SK-N-MC (cell line): ENCODE data around the gene ANGPTL8.

Source experiments
- DNase-seq: peaks from one replicate; pipeline ENCODE4 v3.0.0-alpha.2; 2011; ENCODE audit warnings: low read depth, low spot score
- H3K27ac ChIP-seq: fragments of 200-600 bp; sonication (generic); 2 replicates; pipeline ENCODE4 v1.5.1; 2016; ENCODE audit warnings: mixed run types
- H3K36me3 ChIP-seq: fragments of 200-600 bp; sonication (generic); 2 replicates; pipeline ENCODE4 v1.6.1; 2017; ENCODE audit warnings: antibody characterized with exemption, low read length, mixed read lengths; ENCODE audit not compliant: insufficient read depth
- H3K4me3 ChIP-seq: fragments of 200-600 bp; sonication (generic); 2 replicates; pipeline ENCODE4 v1.5.1; 2016
- H3K9ac ChIP-seq: fragments of 200-600 bp; sonication (generic); 2 replicates; pipeline ENCODE4 v1.8.0; 2017; ENCODE audit warnings: mixed run types, mixed read lengths; ENCODE audit not compliant: insufficient read length
- H3K9me3 ChIP-seq: fragments of 200-600 bp; sonication (generic); 2 replicates; pipeline ENCODE4 v1.6.1; 2017; ENCODE audit warnings: low read depth, mild to moderate bottlenecking, antibody characterized with exemption, low read length, moderate library complexity, mixed read lengths
- EZH2 ChIP-seq: fragments of 200-600 bp; sonication (generic); IDR thresholded peaks from one replicate; pipeline ENCODE4 v1.6.1; 2017; ENCODE audit warnings: antibody characterized with exemption
- FOXP2 ChIP-seq: optimal IDR thresholded peaks from 2 replicates; pipeline ENCODE3; 2011; ENCODE audit warnings: mild to moderate bottlenecking, moderate library complexity; ENCODE audit not compliant: insufficient read depth; ENCODE audit errors: extremely low read length, control extremely low read depth
- POLR2AphosphoS5 ChIP-seq: IDR thresholded peaks from 2 replicates; pipeline ENCODE4 v1.6.1; 2012; ENCODE audit warnings: mild to moderate bottlenecking, low read depth, low read length, borderline replicate concordance

ANGPTL8 gene

GRCh38 chr19:11268783-11269267 is 29.4 kb downstream of the ANGPTL8 start:
- no peak for DNase-seq
- Histone ChIP-seq H3K4me3 (no peak overlapping the region), H3K9ac (no peak overlapping the region), H3K27ac (no peak overlapping the region), H3K36me3 (no peaks in the 10 kb centered on the region), H3K9me3 (no peaks in the 10 kb centered on the region)
- TF ChIP-seq FOXP2 (no peak), POLR2AphosphoS5 (no peak), EZH2 (no peak)

- TF ChIP-seq FOXP2 (no peak), EZH2 (no peak), POLR2AphosphoS5 (no peak)
- no peak overlapping the region for H3K27ac ChIP-seq
- no peak overlapping the region for H3K9ac ChIP-seq
- no peak overlapping the region for H3K4me3 ChIP-seq
- H3K36me3 ChIP-seq, result no peaks in the 10 kb centered on the region
- no peaks in the 10 kb centered on the region for H3K9me3 ChIP-seq
- no peak for DNase-seq
These were observed 30.0 kb downstream of the ANGPTL8 start for GRCh38 chr19:11269408-11269807.

GRCh38 chr19:11273296-11273695 is 33.9 kb downstream of the ANGPTL8 start:
- H3K36me3 ChIP-seq, result no peaks in the 10 kb centered on the region
- H3K27ac ChIP-seq, result no peak overlapping the region
- H3K9me3 ChIP-seq, result no peaks in the 10 kb centered on the region
- no peak overlapping the region for H3K9ac ChIP-seq
- no peak overlapping the region for H3K4me3 ChIP-seq
- TF ChIP-seq POLR2AphosphoS5 (no peak), FOXP2 (no peak), EZH2 (no peak)
- no peak for DNase-seq

GRCh38 chr19:11273989-11274388 is 34.6 kb downstream of the ANGPTL8 start:
- TF ChIP-seq EZH2 (no peak), FOXP2 (no peak), POLR2AphosphoS5 (no peak)
- H3K36me3 ChIP-seq, result no peaks in the 10 kb centered on the region
- H3K27ac ChIP-seq, result no peak overlapping the region
- H3K9ac ChIP-seq, result no peak overlapping the region
- no peak overlapping the region for H3K4me3 ChIP-seq
- H3K9me3 ChIP-seq, result no peaks in the 10 kb centered on the region
- no peak for DNase-seq

DNA sequence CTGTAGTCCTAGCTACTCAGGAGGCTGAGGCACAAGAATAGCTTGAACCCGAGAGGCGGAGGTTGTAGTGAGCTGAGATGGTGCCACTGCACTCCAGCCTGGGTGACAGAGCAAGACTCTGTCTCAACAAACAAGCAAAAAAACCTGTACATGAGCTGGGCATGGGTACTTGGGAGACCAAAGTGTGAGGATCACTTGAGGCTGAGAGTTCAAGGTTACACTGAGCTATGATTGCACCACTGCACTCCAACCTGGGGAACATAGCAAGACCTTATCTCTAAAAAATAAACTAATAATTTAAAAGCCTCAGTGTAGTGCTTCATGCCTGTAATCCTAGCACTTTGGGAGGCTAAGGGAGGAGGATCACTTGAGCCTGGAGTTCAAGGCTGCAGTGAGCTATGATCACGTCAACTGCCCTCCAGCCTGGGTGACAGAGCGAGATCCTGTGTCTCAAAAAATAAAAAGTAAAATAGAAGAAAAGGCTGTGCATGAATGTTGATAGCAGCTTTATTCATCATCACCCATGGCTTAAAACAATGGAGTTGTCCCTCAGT is 35.2 kb downstream of the ANGPTL8 start:
- Histone ChIP-seq H3K9me3 (no peaks in the 10 kb centered on the region), H3K27ac (no peak overlapping the region), H3K4me3 (no peak overlapping the region), H3K9ac (no peak overlapping the region), H3K36me3 (no peaks in the 10 kb centered on the region)
- DNase-seq, result no peak
- TF ChIP-seq POLR2AphosphoS5 (no peak), FOXP2 (no peak), EZH2 (no peak)

DNA sequence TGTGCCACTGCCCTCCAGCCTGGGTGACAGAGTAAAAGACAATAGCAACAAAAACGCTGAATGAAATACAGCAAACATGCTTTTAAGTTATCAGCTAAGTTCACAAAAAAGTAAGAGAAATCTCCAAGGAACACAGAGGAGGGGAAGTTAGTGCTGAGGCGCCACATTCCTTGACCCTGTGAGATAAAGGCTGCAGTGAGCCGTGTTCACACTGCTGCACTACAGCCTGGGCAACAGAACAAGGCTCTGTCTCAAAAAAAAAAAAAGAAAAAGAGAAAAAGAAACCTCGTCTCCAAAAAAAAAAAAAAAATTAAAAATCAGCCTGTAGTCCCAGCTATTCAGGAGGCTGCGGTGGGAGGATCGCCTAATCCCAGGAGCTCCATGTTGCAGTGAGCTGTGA is 39.3 kb downstream of the ANGPTL8 start:
- no peaks in the 10 kb centered on the region for H3K9me3 ChIP-seq
- H3K9ac ChIP-seq, result no peak overlapping the region
- no peak for DNase-seq
- no peaks in the 10 kb centered on the region for H3K36me3 ChIP-seq
- TF ChIP-seq POLR2AphosphoS5 (no peak), EZH2 (no peak), FOXP2 (no peak)
- H3K27ac ChIP-seq, result no peak overlapping the region
- H3K4me3 ChIP-seq, result no peak overlapping the region

- no peak for DNase-seq
- H3K27ac ChIP-seq, result no peak overlapping the region
- no peaks in the 10 kb centered on the region for H3K9me3 ChIP-seq
- no peak overlapping the region for H3K9ac ChIP-seq
- H3K4me3 ChIP-seq, result no peak overlapping the region
- TF ChIP-seq EZH2 (no peak), FOXP2 (no peak), POLR2AphosphoS5 (no peak)
- no peaks in the 10 kb centered on the region for H3K36me3 ChIP-seq
These were observed 40.3 kb downstream of the ANGPTL8 start for GRCh38 chr19:11279505-11280236.

DNA sequence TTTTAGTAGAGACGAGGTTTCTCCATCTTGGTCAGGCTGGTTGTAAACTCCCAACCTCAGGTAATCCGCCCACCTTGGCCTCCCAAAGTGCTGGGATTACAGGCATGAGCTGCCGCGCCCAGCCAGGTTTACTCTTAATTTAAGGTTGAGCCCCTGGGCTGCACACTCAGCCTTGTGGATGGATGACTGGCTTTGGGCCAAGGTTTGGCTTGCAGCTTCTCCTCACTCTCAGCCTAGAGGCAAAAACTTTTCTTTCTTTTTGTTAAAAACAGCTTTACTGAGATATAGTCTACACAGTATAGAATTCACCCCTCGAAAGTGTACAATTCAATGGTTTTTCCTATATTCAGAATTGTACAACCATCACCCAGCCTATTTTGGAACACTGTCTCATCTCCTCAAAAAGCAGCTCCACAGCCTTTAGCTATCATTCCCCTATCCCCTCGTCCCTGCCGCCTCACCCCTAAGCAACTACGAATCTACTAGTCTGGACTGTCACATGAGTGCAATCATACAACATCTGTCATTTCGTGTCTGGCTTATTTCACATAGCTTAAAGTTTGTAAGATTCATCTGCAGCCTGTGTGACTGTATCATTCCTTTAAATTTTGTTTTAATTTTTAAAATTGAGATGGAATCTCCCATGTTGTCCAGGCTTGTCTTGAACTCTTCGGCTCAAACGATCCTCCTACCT is 42.1 kb downstream of the ANGPTL8 start:
- H3K36me3 ChIP-seq, result no peaks in the 10 kb centered on the region
- no peak overlapping the region for H3K4me3 ChIP-seq
- H3K9me3 ChIP-seq, result no peaks in the 10 kb centered on the region
- H3K9ac ChIP-seq, result no peak overlapping the region
- DNase-seq, result no peak
- no peak overlapping the region for H3K27ac ChIP-seq
- no peak for TF ChIP-seq FOXP2
- TF ChIP-seq EZH2, result no peak
- no peak for TF ChIP-seq POLR2AphosphoS5

- no peak for DNase-seq
- H3K9ac ChIP-seq, result no peak overlapping the region
- no peak for TF ChIP-seq EZH2
- H3K36me3 ChIP-seq, result no peaks in the 10 kb centered on the region
- H3K27ac ChIP-seq, result no peak overlapping the region
- H3K4me3 ChIP-seq, result no peak overlapping the region
- H3K9me3 ChIP-seq, result no peaks in the 10 kb centered on the region
These were observed 45.1 kb downstream of the ANGPTL8 start for GRCh38 chr19:11284515-11284914.
